HG02798 (cell line): ENCODE data around the gene OR10AD1.
A peak's percentile ranks its signal among the peaks of the same experiment; 100 is the strongest.
"Not testable (repeated sequence)": the region's sequence is repeated elsewhere in the genome, so short reads cannot be mapped to it uniquely, and the experiment has no call there.

Experiments
- ATAC-seq: cut with Tn5 transposase; IDR thresholded peaks from one replicate; pipeline ENCODE4 v1.9.1; 2021; ENCODE audit warnings: mild to moderate bottlenecking; ENCODE audit not compliant: unreplicated experiment, poor library complexity

Gene OR10AD1

DNA sequence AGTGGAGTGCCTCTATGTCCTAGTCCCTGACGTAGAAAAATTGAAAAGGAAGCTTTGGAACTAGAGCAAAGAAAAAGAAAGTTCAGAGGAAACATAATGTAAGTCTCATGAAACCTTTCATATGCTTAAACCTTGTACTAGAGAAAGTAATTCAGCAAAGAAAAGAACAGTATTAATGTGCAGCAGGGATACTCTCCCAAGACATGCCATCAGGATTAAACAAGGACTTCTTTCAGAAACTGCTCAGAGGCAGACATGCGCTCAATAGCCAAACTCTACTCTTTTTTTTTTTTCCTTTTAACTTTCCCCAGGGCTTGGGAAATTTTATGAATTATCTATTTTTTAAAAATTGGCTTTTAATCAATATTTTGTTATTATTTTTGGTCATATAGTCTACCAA lies 38.6 kb downstream of the OR10AD1 start:
- no peak for ATAC-seq

GRCh38 chr12:48163150-48163747 lies 39.8 kb downstream of the OR10AD1 start:
- ATAC-seq = no peak

DNA sequence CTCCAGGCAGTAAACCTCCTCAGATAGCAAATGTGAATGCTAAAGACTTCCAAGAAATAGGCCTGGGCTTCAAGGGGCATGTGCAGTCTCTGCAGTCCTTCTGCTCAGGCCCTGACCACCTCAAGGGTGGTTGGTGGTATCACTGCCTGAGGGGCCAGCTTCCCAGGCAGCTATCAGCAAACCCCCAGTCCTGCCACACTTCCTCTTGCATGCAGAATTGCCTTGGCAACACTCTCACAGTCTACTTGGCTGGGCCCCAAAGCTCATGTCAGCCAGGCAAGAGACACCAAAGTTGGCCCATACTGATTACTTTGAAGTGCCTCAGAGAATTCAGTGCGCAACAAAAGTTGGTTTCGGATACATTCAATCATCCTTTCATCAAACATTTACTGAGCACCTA lies 42.3 kb downstream of the OR10AD1 start:
- ATAC-seq = no peak

GRCh38 chr12:48160046-48160445 lies 43.0 kb downstream of the OR10AD1 start:
- no peak for ATAC-seq

- ATAC-seq = no peak
These were observed 45.2 kb downstream of the OR10AD1 start for GRCh38 chr12:48157889-48158370.

- peak; percentile 92 for ATAC-seq
These were observed 45.8 kb downstream of the OR10AD1 start, which contains the start of gene ASB8 for GRCh38 chr12:48157018-48157888. ASB8 (minus strand) TSS chr12:48157515; CDS start chr12:48153496, 4,019 bp downstream.

- no peak for ATAC-seq
These were observed 46.5 kb downstream of the OR10AD1 start for GRCh38 chr12:48156652-48157017.

DNA sequence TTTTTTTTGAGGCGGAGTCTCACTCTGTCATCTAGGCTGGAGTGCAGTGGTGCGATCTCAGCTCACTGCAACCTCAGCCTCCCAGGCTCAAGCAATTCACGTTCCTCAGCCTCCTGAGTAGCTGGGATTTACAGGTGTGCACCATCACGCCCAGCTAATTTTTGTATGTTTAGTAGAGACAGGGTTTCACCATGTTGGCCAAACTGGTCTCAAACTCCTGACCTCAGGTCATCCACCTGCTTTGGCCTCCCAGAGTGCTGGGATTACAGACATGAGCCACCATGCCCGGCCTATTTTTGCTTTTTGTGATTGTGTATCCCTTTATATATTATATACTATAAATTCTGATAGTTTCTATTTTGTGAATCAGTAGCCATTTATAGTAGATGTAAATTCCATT lies 47.3 kb downstream of the OR10AD1 start:
- ATAC-seq = not testable (repeated sequence)
